ENCODE measurements around the gene WWOX. TPM values are rescaled to one million over a fixed set of nuclear protein-coding genes. Genes with fewer than 3 reads are reported as not detected.
A peak's percentile ranks its signal among the peaks of the same experiment; 100 is the strongest.

The WWOX gene
- total RNA-seq, 1 experiment from 2014 or later: 38.9 TPM

- in situ Hi-C loops (cut with HindIII; ENCODE audit: low sequenced_read_pairs): no loop called here
- DNase-seq (ENCODE audit: low spot score): peak; percentile 26
These were observed 827.3 kb downstream of the WWOX start for GRCh38 chr16:78926723-78927210.

GRCh38 chr16:78927766-78928165 is 828.3 kb downstream of the WWOX start:
- no peak for DNase-seq (ENCODE audit: low spot score)
- in situ Hi-C loops (cut with HindIII; ENCODE audit: low sequenced_read_pairs): no loop called here

- in situ Hi-C loops (cut with HindIII; ENCODE audit: low sequenced_read_pairs): no loop called here
- no peak for DNase-seq (ENCODE audit: low spot score)
These were observed 830.4 kb downstream of the WWOX start for GRCh38 chr16:78929841-78930240.

- in situ Hi-C loops (cut with HindIII; ENCODE audit: low sequenced_read_pairs): no loop called here
These were observed 831.1 kb downstream of the WWOX start for GRCh38 chr16:78930561-78930960.

GRCh38 chr16:78931267-78931666 is 831.8 kb downstream of the WWOX start:
- in situ Hi-C loops (cut with HindIII; ENCODE audit: low sequenced_read_pairs): no loop called here

More at GRCh38 chr16:78930561-78930960, 831.1 kb downstream of the WWOX start:
- DNase-seq (ENCODE audit: low spot score): no peak

GRCh38 chr16:78931678-78932077 is 832.2 kb downstream of the WWOX start:
- no peak for DNase-seq (ENCODE audit: low spot score)
- in situ Hi-C loops (cut with HindIII; ENCODE audit: low sequenced_read_pairs): no loop called here

More at GRCh38 chr16:78931267-78931666, 831.8 kb downstream of the WWOX start:
- no peak for DNase-seq (ENCODE audit: low spot score)

- in situ Hi-C loops (cut with HindIII; ENCODE audit: low sequenced_read_pairs): no loop called here
- DNase-seq (ENCODE audit: low spot score): no peak
These were observed 833.0 kb downstream of the WWOX start for GRCh38 chr16:78932355-78932943.

GRCh38 chr16:78936060-78936459 is 836.6 kb downstream of the WWOX start:
- in situ Hi-C loops (cut with HindIII; ENCODE audit: low sequenced_read_pairs): no loop called here

GRCh38 chr16:78939597-78939996 is 840.1 kb downstream of the WWOX start:
- in situ Hi-C loops (cut with HindIII; ENCODE audit: low sequenced_read_pairs): no loop called here
- DNase-seq (ENCODE audit: low spot score): no peak

More at GRCh38 chr16:78936060-78936459, 836.6 kb downstream of the WWOX start:
- DNase-seq (ENCODE audit: low spot score): no peak

- in situ Hi-C loops (cut with HindIII; ENCODE audit: low sequenced_read_pairs): no loop called here
- no peak for DNase-seq (ENCODE audit: low spot score)
These were observed 843.3 kb downstream of the WWOX start for GRCh38 chr16:78942625-78943245.

GRCh38 chr16:78945336-78945735 is 845.9 kb downstream of the WWOX start:
- DNase-seq (ENCODE audit: low spot score): no peak
- in situ Hi-C loops (cut with HindIII; ENCODE audit: low sequenced_read_pairs): no loop called here

- no peak for DNase-seq (ENCODE audit: low spot score)
- in situ Hi-C loops (cut with HindIII; ENCODE audit: low sequenced_read_pairs): no loop called here
These were observed 847.1 kb downstream of the WWOX start for GRCh38 chr16:78946556-78946955.

- in situ Hi-C loops (cut with HindIII; ENCODE audit: low sequenced_read_pairs): no loop called here
- no peak for DNase-seq (ENCODE audit: low spot score)
These were observed 851.3 kb downstream of the WWOX start for GRCh38 chr16:78950768-78951167.

- no peak for DNase-seq (ENCODE audit: low spot score)
- in situ Hi-C loops (cut with HindIII; ENCODE audit: low sequenced_read_pairs): no loop called here
These were observed 853.2 kb downstream of the WWOX start for GRCh38 chr16:78952630-78953029.

GRCh38 chr16:78953526-78953925 is 854.1 kb downstream of the WWOX start:
- in situ Hi-C loops (cut with HindIII; ENCODE audit: low sequenced_read_pairs): no loop called here
- DNase-seq (ENCODE audit: low spot score): no peak

- DNase-seq (ENCODE audit: low spot score): no peak
- in situ Hi-C loops (cut with HindIII; ENCODE audit: low sequenced_read_pairs): no loop called here
These were observed 855.8 kb downstream of the WWOX start for GRCh38 chr16:78955206-78955605.

GRCh38 chr16:78956859-78957258 is 857.4 kb downstream of the WWOX start:
- in situ Hi-C loops (cut with HindIII; ENCODE audit: low sequenced_read_pairs): no loop called here
- DNase-seq (ENCODE audit: low spot score): no peak

GRCh38 chr16:78957317-78958100 is 858.1 kb downstream of the WWOX start:
- DNase-seq (ENCODE audit: low spot score): no peak
- in situ Hi-C loops (cut with HindIII; ENCODE audit: low sequenced_read_pairs): no loop called here

- in situ Hi-C loops (cut with HindIII; ENCODE audit: low sequenced_read_pairs): no loop called here
- no peak for DNase-seq (ENCODE audit: low spot score)
These were observed 862.0 kb downstream of the WWOX start for GRCh38 chr16:78961464-78961863.

GRCh38 chr16:78962457-78962929 is 863.0 kb downstream of the WWOX start:
- in situ Hi-C loops (cut with HindIII; ENCODE audit: low sequenced_read_pairs): no loop called here
- no peak for DNase-seq (ENCODE audit: low spot score)

Measured in G401 (cell line).